Body of pancreas (tissue), 4 donors: ENCODE results near the gene SETD2.

ENCODE experiments used
- CTCF ChIP-seq, 7 experiments: fragments of 450-650 bp in 4 of 7; fragments of 200-600 bp in 3 of 7; sonication (generic) in 3 of 7; IDR thresholded peaks; one replicate each; pipeline ENCODE4 v1.5.1; 2016 to 2019; ENCODE audit warnings: antibody characterized with exemption in 7 of 7
- POLR2A ChIP-seq, 3 donors: fragments of 450-650 bp; IDR thresholded peaks; one replicate each; pipeline ENCODE4 v1.6.1; 2016; ENCODE audit warnings: antibody characterized with exemption in 3 of 3, mild to moderate bottlenecking in 2 of 3

DNA sequence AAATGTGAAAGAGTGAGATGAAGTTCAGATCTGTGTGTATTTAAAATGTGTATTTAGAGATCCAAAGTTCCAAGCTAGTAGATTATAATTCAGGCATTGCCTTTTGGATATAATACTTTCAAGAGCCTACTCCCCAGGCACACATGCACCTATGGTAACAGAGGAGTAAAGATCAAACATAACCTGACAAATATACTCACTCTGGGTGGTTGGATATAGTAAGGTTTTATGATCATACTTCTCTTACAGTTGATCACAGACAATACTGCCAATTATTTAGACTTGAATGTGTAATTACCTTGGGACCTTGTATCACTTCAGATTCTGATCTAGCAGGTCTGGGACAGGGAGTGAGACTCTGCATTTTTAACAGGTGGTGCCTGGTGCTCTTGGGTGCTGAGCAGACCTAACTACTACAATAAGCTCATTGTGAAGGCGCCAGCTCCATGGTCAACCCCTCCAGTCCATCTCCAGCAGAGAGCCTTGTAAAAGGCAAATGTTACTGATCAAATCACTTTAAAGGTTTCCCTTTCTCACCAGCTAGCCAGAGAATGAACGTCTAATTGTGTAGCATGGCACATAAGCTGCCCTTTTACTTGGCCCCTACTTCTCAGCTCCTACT, 128.9 kb downstream of the SETD2 start:
- TF ChIP-seq POLR2A (IDR thresholded peaks at IDR 0.05) (no peak), CTCF (IDR thresholded peaks at IDR 0.05) (no peak)
